Measurements from ENCODE around the gene SLC25A12. TPM values are rescaled to one million over a fixed set of nuclear protein-coding genes. Genes with fewer than 3 reads are reported as not detected.

Gene SLC25A12
- polyA plus RNA-seq, 1 of the 3 experiments (the other 2 are of a cell fraction), result 13.0 TPM

DNA sequence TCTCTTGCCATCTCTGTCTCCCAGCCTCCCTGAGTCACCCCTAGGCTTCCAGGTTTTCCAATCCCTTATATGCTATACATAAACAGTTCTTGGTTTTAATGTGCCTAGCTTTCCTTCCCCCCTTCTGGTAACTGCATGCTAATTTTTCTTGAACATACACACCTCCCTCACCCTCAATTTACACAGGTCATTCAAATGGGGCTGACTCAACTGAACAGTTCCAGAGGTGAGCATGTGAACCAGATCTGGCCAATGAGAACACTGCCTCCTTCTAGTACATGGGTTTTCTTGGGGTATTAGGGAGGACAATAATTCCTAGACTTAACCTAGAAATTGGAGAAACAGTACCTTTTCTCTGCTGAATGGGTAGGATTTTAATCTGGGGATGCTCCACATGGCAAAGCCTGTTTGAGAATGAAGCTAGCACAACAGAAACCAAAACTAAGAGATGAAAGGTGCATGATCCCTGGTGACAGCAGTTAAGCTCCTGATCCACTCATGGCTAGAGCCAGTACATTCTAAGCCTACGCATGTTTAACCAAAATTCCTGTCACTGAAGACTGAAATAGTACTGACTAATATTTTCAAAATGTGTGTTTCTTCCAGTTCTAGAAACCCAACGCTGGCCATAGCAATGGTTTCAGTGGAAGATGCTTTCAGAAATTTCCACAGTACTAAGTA is 11.8 kb downstream of the SLC25A12 start:
- DNase-seq, result no peak
- H3F3A ChIP-seq (replicated peaks; ENCODE audit: insufficient read depth), result no peaks in the 10 kb centered on the region
- H3K4me1 ChIP-seq (ENCODE audit: control insufficient read depth in 1 of 2, insufficient read depth in 2 of 2, low read depth in 1 of 2, low read length in 1 of 2), result no peaks in the 10 kb centered on the region; a peak in 1 of 4 replicates
- no peak overlapping the region for H3K9ac ChIP-seq
- peaks cover 0 to 2% of the 10 kb centered on the region in 2 experiments for H3K36me3 ChIP-seq (replicated peaks in 1 of 2; ENCODE audit: control insufficient read depth in 1 of 2, insufficient read depth in 2 of 2, low read length in 1 of 2)
- H2AFZ ChIP-seq (ENCODE audit: low read depth), result no peak overlapping the region
- TF ChIP-seq ELF1 (IDR thresholded peaks at IDR 0.05) (no peak), CTCF (IDR thresholded peaks at IDR 0.05) (no peak), NRF1 (IDR thresholded peaks at IDR 0.05; ENCODE audit: low read depth, low read length) (no peak), SIN3A (IDR thresholded peaks at IDR 0.05; ENCODE audit: borderline replicate concordance, low read depth, low read length) (no peak), YY1 (IDR thresholded peaks at IDR 0.05; ENCODE audit: low read depth) (no peak), FOSL2 (IDR thresholded peaks at IDR 0.05; ENCODE audit: borderline replicate concordance, low read depth) (no peak), EZH2phosphoT487 (IDR thresholded peaks at IDR 0.05; ENCODE audit: borderline replicate concordance, low read depth) (no peak), FOXJ3 (CRISPR knock-in tag; IDR thresholded peaks at IDR 0.05) (no peak)
- no peak overlapping the region for H3K4me2 ChIP-seq
- CTCF ChIA-PET, result no interaction called here
- WGBS (ENCODE audit: low lambda C conversion rate), result 91% methylated on average over 2 of the region's 2 CpGs
- H3K9me2 ChIP-seq, result no peaks in the 10 kb centered on the region
- no peak overlapping the region for H3K27ac ChIP-seq (ENCODE audit: low read depth in 2 of 2, low read length in 1 of 2)
- H3K9me3 ChIP-seq, result no peaks in the 10 kb centered on the region
- POLR2A ChIA-PET, result no interaction called here
- H3K79me2 ChIP-seq (ENCODE audit: insufficient read depth), result 0 out of 2 replicates have a peak, but pooled peaks cover 4% of the 10 kb centered on the region
- no peaks in the 10 kb centered on the region for H4K20me1 ChIP-seq (ENCODE audit: insufficient read depth)
- no peaks in the 10 kb centered on the region for H3K27me3 ChIP-seq (ENCODE audit: insufficient read depth)
- H3K4me3 ChIP-seq (ENCODE audit: low read depth in 2 of 2, low read length in 1 of 2), result no peak overlapping the region

- Histone ChIP-seq H3K4me2 (no peak overlapping the region), H2AFZ (ENCODE audit: low read depth) (no peak overlapping the region), H3K4me3 (ENCODE audit: low read depth in 2 of 2, low read length in 1 of 2) (no peak overlapping the region), H3K4me1 (ENCODE audit: control insufficient read depth in 1 of 2, insufficient read depth in 2 of 2, low read depth in 1 of 2, low read length in 1 of 2) (no peaks in the 10 kb centered on the region; a peak in 1 of 4 replicates), H3K79me2 (ENCODE audit: insufficient read depth) (0 out of 2 replicates have a peak, but pooled peaks cover 4% of the 10 kb centered on the region), H3K27ac (ENCODE audit: low read depth in 2 of 2, low read length in 1 of 2) (no peak overlapping the region), H3K36me3 (replicated peaks in 1 of 2; ENCODE audit: control insufficient read depth in 1 of 2, insufficient read depth in 2 of 2, low read length in 1 of 2) (no peaks in the 10 kb centered on the region), H3K9me3 (no peaks in the 10 kb centered on the region), H3K9me2 (no peaks in the 10 kb centered on the region), H3K9ac (no peak overlapping the region), H4K20me1 (ENCODE audit: insufficient read depth) (no peaks in the 10 kb centered on the region), H3F3A (replicated peaks; ENCODE audit: insufficient read depth) (no peaks in the 10 kb centered on the region), H3K27me3 (ENCODE audit: insufficient read depth) (no peaks in the 10 kb centered on the region)
- no peak for DNase-seq
- no peak for TF ChIP-seq IRF3 (IDR thresholded peaks at IDR 0.05; ENCODE audit: low read depth, low read length)
- TF ChIP-seq ZBTB33 (IDR thresholded peaks at IDR 0.05; ENCODE audit: borderline replicate concordance, low read depth), result no peak
- no peak for TF ChIP-seq ELF1 (IDR thresholded peaks at IDR 0.05)
- TF ChIP-seq GABPA (IDR thresholded peaks at IDR 0.05; ENCODE audit: low read depth), result no peak
- no peak for TF ChIP-seq CHD2 (IDR thresholded peaks at IDR 0.05; ENCODE audit: low read length, partially characterized antibody)
- TF ChIP-seq NRF1 (IDR thresholded peaks at IDR 0.05; ENCODE audit: low read depth, low read length), result no peak
- TF ChIP-seq YY1 (IDR thresholded peaks at IDR 0.05; ENCODE audit: low read depth), result no peak
- no peak for TF ChIP-seq RFX5 (IDR thresholded peaks at IDR 0.05; ENCODE audit: low read length)
- no peak for TF ChIP-seq MAX (IDR thresholded peaks at IDR 0.05; ENCODE audit: low read depth)
- no peak for TF ChIP-seq EZH2phosphoT487 (IDR thresholded peaks at IDR 0.05; ENCODE audit: borderline replicate concordance, low read depth)
- TF ChIP-seq, protein P1, sequence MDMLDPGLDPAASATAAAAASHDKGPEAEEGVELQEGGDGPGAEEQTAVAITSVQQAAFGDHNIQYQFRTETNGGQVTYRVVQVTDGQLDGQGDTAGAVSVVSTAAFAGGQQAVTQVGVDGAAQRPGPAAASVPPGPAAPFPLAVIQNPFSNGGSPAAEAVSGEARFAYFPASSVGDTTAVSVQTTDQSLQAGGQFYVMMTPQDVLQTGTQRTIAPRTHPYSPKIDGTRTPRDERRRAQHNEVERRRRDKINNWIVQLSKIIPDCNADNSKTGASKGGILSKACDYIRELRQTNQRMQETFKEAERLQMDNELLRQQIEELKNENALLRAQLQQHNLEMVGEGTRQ (IDR thresholded peaks at IDR 0.05; ENCODE audit: borderline replicate concordance, low read depth, low read length), result no peak
- TF ChIP-seq POLR2AphosphoS5 (IDR thresholded peaks at IDR 0.05; ENCODE audit: low read depth, low read length), result no peak
- TF ChIP-seq TCF12 (IDR thresholded peaks at IDR 0.05), result no peak
- no peak for TF ChIP-seq MXI1 (IDR thresholded peaks at IDR 0.05; ENCODE audit: low read depth, low read length)
- no peak for TF ChIP-seq CTCF (IDR thresholded peaks at IDR 0.05)
- 92% methylated on average over 3 of the region's 3 CpGs for WGBS (ENCODE audit: low lambda C conversion rate)
- ChIA-PET POLR2A (no interaction called here), CTCF (no interaction called here)
Observed at GRCh38 chr2:171880774-171881173, 13.3 kb downstream of the SLC25A12 start.
